GM19397 (cell line): ENCODE results near the gene ZSCAN5A.
"Not testable (repeated sequence)": the region's sequence is repeated elsewhere in the genome, so short reads cannot be mapped to it uniquely, and the experiment has no call there.

ENCODE experiments used
- ATAC-seq: cut with Tn5 transposase; IDR thresholded peaks from one replicate; pipeline ENCODE4 v1.9.1; 2021; ENCODE audit warnings: mild to moderate bottlenecking, moderate library complexity; ENCODE audit not compliant: unreplicated experiment

Gene ZSCAN5A, protein sequence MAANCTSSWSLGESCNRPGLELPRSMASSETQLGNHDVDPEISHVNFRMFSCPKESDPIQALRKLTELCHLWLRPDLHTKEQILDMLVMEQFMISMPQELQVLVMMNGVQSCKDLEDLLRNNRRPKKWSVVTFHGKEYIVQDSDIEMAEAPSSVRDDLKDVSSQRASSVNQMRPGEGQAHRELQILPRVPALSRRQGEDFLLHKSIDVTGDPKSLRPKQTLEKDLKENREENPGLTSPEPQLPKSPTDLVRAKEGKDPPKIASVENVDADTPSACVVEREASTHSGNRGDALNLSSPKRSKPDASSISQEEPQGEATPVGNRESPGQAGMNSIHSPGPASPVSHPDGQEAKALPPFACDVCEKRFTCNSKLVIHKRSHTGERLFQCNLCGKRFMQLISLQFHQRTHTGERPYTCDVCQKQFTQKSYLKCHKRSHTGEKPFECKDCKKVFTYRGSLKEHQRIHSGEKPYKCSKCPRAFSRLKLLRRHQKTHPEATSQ

DNA sequence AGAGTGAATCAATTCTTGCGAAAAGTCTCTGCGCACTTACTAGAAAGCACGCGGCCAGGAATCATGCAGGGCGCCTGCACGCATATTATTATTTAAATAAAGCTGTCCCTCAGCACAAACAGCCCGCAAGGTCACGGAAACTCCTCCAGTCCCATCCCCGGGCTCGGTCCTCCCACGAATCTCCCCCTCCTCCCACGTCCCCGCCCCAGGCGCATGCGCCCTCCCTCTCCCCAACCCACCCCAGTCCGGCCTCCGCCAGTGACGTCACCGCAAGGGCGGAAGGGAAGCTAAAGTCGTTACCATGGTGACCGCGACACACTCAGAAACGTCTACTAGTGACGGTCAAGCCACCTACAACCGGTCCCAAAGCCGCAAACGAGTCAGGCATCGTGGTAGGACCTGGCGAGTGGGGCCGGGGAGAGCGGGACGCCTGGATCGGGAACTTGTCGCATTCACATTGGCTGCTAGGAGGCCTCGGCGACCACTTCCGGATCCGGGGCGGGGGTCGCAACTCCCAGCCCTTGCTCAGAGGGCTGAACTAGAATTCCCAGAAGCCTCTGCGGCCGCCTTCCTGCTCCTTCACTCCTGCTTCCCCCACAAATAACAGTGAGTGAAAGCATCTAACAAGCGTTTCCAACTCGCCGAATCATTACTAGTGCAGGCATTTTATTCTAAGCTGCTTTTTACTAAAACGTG lies at the start of gene ZSCAN5A:
TSS of gene ZSCAN5A (minus strand) at position 459 of the 696 bp plus-strand sequence. CDS start 89,793 bp downstream, outside the sequence.
- peak; percentile 82 for ATAC-seq

DNA sequence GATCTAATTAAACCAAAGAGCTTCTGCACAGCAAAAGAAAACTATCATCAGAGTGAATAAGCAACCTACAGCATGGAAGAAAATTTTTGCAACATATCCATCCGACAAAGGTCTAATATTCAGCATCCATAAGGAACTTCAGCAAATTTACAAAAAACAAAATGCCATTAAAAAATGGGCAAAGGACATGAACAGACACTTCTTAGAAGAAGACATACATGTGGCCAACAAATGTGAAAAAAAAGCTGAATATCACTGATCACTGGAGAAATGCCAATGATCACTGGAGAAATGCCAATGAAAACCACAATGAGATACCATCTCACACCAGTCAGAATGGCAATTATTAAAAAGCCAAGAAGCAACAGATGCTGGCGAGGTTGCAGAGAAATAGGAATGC lies 46.2 kb upstream of the ZSCAN5A start:
- no peak for ATAC-seq

DNA sequence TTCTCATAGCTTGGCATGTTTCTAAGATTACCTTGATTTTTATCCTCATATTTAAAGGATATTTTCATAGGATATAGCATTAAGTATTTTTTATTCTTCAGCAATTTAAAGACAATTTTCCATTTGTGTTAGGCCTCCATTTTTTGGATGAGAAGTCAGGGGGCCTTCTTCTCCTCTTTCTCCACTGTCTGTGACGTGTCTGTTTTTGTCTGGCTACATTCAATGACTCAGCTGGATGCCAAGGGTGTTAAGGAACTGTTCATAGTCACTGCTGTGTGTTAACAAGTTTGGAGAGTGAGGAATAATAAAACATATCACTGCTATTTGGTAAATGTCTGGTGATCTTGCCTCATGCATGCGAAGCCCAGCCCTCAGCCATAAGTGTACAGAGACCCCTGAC lies 42.3 kb upstream of the ZSCAN5A start:
- ATAC-seq: no peak

DNA sequence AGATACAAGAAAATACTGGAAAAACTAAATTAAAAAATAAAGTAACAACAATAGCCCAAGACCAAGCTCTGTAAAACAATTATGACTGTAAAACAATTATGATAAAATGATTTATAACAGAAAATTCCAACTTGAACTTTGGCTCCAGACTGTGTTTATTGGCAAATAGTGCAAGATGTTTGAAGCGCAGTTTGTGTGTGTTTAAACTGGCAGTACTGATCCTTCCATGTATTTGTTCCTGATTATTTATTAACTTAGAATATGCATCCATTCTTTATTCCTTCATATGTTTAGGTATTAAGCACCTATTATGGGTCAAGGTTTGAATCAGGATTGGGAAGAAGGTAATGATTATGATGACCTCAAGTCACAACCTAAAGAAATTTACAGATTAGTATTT lies 40.9 kb upstream of the ZSCAN5A start:
- no peak for ATAC-seq

DNA sequence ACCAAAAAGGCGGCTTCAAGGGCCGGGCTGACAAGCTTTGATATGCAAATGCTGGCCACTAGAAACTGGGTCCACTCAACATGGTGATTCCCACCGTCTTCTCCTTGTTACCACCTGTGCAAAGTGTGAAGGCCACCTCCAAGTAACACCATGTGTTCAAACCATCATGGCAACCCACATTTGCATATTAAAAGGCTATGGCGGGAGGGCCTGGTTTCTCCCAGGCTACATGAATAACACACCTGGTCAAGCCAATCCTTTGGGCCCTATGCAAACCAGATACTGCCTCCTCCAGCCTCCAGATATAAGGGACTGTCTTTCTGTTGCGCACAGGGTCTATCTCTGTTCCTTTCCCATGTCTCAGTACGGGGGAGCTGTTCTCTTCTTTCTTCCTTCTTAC lies 36.6 kb upstream of the ZSCAN5A start:
- ATAC-seq: no peak

DNA sequence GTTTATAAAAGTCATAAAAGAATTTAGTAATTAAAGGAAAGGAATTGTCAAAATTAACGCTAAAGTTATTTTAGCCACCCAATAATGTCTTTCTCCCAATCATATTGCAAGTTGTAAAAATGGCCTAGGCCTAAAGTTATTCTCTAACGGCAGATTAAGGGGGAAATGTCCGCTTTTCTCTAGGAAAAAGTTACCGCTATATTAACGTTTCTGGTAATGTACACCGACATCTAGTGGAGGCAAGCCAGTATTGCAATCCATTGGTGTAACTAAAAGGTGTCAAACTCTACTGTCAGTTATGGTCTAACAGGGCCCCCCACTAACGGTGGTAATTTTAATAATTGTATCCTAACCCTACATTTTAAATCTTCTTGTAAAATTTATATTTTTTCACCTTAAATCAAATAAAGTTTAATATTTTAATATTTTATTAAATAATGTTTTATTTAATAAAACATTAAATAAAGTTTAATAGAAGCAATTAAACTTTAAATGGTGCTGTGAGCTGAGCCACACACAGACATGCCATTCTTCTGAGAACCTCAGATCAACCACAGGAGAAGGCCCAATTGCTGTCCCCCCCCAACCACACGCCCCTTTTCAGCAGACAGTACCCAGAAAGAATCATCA lies 35.9 kb upstream of the ZSCAN5A start:
- no peak for ATAC-seq

DNA sequence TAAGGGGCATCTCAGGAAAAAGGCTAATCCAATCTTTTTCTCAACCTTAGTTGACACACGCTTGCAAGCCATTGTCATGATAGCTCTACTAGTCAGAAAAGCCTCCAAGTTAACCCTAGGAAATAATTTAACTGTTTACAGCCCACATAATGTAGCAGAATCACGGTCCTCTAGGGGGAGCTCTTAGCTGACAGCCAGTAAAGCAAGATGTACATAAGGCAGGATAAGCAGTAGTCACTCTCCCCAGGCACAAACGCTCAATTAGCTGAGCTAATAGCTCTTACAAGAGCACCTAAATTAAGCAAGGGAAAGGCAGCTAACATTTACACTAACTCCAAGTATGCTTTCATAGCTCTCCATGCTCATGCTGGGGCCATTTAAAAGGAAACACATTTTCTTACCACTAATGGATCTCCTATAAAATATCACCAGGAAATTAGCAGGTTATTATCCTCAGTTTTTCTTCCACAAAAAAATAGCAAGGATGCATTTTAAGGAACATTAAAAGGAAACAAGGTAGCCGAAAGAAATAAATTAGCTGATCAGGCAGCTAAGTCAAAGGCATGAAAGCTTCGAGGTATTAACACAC lies 33.7 kb upstream of the ZSCAN5A start:
- ATAC-seq: no peak

DNA sequence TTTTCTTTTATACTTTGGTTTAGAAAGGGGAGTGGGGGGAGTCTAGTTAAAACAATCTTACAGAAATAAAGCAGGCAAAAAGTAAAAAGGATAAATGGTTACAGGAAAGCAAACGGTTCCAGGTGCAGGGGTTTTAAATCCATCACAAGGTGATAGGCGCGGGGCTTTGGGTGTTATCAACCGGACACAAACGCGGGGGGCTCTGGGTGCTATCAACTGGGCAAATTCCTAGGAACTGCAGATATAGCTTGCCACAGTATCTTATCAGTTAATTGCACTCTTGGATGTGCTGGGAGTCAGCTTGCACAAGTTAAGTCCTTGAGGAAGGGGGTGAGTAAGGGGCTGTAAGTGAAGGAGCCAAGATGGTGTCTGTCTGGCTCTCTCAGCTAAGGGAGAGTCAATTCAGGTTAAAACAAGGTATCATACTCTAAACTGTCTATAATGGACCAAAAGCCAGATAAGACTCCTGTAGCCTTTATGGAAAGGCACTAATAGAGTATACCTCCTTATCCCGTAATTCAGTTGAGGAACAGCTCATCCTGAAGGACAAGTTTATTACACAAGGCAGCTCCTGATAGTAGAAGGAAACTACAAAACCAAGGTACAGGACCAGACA lies 32.6 kb upstream of the ZSCAN5A start:
- no peak for ATAC-seq

DNA sequence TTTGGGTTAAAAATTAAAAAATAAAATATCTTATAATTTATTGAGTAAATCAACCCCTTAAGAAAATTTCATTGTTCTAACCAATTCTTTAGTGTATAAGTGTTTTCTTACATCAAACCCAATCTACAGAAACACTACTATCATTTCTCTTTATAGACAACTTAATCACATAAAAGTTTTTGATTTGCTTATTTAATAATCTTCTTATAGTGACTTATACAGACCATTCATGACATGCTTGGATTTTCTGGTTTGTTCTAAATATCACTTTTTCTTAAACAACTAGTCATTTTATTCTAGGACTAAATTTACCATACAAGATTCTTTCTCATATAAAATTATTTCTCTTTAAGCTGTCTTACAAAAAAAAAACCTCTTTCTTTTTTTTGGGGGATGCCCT lies 27.3 kb upstream of the ZSCAN5A start:
- ATAC-seq: no peak

DNA sequence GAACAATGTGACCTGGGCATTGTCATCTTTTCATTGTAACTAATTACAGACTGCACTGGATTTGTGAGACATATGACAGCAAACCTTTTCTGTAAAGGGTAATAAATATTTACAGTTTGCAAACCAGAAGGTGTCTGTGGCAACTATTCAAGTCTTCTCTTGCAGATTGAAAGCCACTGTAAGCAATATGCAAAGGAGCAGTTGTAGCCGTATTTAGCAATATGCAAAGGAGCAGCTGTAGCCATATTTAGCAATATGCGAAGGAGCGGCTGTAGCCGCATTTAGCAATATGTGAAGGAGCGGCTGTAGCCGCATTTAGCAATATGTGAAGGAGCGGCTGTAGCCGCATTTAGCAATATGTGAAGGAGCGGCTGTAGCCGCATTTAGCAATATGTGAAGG lies 24.4 kb upstream of the ZSCAN5A start:
- ATAC-seq: not testable (repeated sequence)

DNA sequence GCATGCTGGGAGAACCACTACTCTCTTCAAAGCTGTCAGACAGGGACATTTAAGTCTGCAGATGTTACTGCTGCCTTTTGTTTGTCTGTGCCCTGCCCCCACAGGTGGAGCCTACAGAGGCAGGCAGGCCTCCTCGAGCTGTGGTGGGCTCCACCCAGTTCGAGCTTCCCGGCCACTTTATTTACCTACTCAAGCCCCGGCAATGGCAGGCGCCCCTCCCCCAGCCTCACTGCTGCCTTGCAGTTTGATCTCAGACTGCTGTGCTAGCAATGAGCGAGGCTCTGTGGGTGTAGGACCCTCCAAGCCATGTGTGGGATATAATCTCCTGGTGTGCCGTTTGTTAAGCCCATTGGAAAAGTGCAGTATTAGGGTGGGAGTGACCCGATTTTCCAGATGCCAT lies 22.4 kb upstream of the ZSCAN5A start:
- ATAC-seq: not testable (repeated sequence)

DNA sequence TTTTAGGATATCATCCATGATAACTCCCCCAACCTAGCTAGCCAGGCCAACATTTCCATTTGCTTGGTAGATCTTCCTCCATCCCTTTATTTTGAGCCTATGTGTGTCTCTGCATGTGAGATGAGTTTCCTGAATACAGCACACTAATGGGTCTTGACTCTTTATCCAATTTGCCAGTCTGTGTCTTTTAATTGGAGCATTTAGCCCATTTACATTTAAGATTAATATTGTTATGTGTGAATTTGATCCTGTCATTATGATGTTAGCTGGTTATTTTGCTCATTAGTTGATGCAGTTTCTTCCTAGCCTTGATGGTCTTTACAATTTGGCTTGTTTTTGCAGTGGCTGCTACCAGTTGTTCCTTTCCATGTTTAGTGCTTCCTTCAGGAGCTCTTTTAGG lies 20.7 kb upstream of the ZSCAN5A start:
- not testable (repeated sequence) for ATAC-seq

DNA sequence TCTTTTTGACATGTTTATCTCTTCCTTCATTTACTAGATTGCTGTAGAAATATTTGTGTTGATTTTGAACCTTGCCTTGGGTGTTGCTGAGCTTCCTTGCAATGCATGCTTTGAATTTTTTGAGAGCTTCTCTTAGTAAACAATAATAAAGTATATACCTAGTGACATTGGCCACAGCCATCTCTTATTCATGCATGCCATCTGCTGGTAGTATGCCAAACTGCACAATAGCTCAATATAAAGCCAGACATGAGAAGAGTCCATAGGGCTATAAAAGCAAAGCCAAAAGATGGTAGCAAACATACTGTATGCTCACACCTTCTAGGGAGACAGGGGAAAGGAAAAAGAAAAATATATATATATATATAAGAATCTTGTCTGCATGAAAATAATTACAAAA lies 18.9 kb upstream of the ZSCAN5A start:
- ATAC-seq: no peak

DNA sequence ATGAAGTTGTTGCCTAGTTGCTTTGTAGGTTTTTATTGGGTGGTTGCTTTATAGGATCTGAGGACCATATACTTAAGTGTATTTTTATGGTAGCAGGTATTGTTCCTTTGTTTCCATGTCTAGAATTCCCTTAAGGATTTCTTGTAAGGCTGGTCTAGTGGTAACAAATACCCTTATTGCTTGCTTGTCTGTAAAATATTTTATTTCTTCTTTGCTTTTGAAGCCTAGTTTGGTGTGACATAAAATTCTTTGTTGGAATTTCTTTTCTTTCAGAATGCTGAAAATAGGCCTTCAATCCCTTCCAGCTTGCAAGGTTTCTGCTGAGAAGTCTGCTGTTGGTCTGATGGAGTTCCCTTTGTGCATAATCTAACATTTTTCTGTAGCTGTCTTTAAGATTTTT lies 18.1 kb upstream of the ZSCAN5A start:
- no peak for ATAC-seq

DNA sequence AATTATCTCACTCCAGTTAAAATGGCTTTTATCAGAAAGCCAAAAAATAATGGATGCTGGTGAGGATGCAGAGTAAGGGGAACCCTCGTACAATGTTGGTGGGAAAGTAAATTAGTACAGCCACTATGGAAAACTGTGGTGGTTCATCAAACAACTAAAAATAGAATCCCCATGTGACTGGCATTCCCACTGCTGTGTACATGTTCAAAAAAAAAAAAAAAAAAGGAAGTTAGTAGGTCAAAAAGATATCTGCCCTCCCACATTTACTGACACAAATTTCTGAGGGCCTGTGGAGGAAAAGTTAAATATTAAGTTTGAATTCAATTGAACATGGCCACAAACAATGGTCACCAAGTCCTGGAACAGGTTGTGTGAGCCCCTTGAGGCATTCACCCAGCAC lies 9.8 kb upstream of the ZSCAN5A start:
- no peak for ATAC-seq

DNA sequence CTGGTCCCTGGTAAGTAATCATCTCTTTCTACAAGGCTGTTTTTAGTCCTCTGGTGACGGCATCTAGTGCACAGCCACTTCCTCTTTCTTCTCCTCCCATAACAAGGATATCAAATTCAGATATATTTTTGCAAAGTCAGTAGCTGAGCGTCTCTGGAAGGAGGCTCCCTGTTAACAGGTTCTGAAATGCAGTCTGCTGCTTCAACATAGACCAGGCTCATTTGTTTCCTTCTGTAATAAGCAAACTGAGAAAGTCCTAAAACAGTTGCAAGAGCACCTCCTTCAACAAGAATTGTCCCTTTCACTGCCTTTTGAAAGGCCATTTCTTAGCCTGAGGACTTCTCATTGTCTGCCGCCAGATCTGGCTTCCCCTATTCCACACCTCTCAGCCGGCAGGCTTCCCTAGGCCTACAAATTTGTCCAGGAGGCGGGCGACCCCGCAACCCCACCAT lies 7.4 kb upstream of the ZSCAN5A start:
- ATAC-seq: no peak

DNA sequence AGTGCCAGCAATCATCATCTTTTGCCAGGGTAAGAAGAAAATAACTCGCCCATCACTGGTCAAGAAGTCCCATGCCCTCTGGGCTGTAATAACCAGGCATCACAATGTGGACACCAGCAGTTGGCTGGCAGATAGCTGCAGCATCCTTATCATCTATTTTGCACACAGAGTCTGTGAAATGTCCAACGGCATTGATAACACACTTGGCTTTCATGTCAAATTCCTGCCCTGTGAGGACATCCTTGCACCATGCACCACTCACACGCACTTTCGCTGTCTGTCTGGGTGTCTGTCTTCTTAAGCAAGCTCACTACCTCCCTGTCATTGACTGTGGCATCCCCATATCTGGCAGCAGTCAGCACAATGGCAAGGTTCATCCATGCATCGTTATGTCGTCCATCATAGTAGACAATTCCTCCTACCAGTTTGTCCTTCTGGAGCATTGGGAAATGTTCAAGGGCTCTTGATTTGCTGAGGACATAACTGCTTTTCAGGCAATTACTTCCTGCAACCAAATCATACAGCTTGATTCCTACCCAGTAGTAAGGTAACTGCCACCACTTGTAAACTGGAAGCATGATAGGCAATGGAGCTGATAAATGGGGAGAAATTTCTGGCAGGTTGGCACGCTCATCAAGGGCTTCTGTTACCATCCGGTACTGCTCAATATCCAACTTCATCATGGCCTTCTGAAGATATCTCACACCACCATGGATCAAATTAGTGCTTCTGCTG lies 6.8 kb upstream of the ZSCAN5A start:
- ATAC-seq: no peak

DNA sequence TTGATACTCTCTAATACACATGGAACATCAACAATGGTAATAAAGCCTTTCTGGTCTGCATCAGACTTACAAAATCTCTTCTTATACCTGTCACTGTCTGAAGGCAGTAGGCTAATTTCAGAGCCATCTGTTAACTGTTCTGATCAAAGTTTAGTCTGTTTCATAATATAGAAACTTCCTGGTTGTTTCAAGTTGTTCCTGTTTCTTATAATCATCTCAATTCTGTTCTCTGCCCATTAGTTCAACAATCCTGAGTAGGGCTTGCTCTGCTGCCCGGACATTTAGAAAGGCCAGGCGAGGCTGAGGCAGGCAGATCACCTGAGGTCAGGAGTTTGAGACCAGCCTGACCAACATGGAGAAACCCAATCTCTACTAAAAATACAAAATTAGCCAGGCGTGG lies 5.4 kb upstream of the ZSCAN5A start:
- ATAC-seq: no peak

DNA sequence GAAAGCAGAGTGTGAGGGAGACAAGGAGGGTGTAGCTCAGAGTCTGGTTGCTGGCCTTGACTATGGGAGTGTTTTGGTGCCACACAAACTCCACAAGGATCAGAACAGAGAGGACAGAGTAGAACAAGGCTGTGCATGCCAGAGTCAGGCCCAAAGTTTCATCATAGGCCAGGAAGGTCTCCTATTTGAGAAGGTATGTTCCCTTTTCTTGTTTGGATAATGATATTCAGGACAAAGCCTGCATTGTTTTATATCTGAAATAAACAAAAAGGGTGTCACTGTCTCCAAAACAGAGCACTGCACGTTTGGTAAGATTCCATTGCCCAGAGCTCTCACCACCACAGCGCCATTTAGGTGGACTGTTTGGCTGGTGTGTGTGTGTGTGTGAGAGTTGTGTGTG lies 3.1 kb upstream of the ZSCAN5A start:
- no peak for ATAC-seq

DNA sequence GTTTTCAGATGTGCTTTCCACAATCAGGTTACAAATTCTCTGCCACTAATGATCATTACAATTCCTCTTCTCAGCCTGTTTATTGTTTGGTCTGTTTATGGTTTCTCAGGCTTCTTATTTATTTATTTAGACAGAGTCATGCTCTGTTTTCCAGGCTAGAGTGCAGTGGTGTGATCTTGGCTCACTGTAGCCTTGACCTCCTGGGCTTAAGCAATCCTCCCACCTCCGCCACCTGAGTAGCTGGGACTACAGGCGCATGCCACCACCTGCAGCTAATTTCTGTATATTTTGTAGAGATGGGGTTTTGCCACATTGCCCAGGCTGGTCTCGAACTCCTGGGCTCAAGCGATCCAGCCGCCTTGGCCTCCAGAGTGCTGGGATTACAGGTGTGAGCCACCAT lies 2.1 kb upstream of the ZSCAN5A start:
- ATAC-seq: no peak
